OCI-LY3 (cell line): ENCODE data around the gene COL20A1.

Experiments used
- CTCF ChIP-seq: fragments of 200-600, 300-600 bp; sonication (generic); IDR thresholded peaks from 2 replicates; pipeline ENCODE4 v1.5.1; 2014; ENCODE audit warnings: antibody characterized with exemption, low read length, low read depth
- EZH2phosphoT487 ChIP-seq: fragments of 200-600 bp; shearing (Covaris generic); IDR thresholded peaks from 2 replicates; pipeline ENCODE4 v1.6.1; 2018; ENCODE audit warnings: antibody characterized with exemption, mixed run types, low read depth

GRCh38 chr20:63289311-63290135 lies 3.5 kb upstream of the COL20A1 start:
- TF ChIP-seq EZH2phosphoT487 (no peak), CTCF (no peak)
